ENCODE results near the gene ABCC6. TPM values are rescaled to one million over a fixed set of nuclear protein-coding genes. Genes with fewer than 3 reads are reported as not detected.
"Not testable (repeated sequence)": the region's sequence is repeated elsewhere in the genome, so short reads cannot be mapped to it uniquely, and the experiment has no call there.

ABCC6 gene
- total RNA-seq, 1 donor from 2014 or later: 0.07 TPM

DNA sequence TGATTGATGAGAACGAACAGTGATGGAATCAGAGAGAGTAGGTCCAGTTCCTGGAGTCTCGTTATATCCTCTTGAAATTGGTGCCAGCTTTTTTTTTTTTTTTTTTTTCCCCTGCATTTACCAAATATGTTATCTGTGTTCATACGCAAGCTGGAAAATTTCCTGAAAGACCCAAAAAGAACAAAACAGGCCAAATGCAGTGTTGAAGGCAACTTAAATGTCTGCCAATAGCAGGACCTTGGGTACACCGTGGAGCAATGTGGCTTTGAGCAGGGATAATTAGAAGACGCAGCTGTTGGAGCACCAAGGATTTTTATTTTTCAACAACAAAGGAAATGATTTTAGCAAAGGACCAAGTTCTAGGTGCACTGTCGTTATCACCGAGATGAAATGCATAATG lies 105.0 kb downstream of the ABCC6 start:
- intact Hi-C loops (cut with micrococcal nuclease): no loop called here

DNA sequence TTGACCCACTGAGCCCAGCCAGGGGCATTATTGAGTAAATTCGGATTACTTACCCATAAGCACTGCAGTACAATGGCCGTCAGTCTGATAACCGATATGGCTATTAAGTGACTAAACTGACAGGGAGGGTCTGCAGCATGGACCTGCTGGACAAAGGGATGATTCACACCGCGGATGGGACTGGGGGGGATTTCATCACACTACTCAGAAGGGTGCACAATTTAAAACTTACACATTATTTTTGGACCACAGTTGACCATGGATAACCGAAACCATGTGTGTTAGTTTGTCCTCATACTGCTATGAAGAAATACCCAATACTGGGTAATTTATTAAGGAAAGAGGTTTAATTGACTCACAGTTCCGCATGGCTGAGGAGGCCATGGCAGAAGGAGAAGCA lies 106.5 kb downstream of the ABCC6 start:
- intact Hi-C loops (cut with micrococcal nuclease): no loop called here

DNA sequence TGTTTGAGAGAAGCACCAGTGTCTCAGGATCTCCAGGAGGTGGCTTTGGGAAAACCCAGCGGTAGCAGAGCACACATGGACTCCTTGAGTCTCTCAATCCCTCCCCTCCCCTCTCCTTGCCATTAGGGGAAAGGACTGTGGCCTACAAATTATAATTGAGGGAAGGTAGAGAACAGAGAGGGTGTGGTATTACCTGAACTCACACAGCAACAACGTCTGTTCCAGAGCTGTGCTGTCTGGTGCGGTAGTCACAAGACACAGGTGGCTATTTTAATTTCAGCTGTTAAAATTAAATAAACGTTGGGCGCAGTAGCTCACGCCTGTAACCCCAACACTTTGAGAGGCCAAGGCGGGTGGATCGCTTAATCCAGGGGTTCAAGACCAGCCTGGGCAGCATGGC lies 110.2 kb downstream of the ABCC6 start:
- intact Hi-C loops (cut with micrococcal nuclease): no loop called here

DNA sequence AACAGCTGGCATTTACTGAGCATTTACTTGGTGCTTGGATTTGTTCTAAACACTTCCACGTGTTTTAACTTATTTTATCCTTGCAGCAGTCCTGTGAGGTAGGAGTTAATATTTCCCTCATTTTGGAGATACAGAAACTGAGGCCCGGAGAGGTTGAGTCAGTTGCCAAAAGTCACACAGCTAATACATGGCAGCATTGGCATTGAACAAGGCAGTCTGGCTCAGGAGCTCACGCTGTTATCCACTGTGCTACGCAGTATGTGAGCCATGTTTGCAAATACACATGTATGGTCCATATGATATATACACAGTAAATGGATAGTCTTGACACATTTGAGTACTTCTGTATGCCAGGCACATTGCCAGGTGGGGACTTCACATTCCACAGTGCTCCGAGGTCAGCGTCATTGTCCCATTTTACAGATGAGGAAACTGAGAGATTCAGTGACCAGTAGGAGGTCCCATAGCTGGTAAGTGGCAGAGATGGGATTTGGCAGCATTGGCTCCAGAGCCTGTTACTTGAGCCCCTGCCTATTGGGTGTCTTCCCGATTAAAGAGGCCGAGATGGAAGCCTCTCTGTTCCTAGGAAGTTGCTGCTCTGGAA lies 110.7 kb downstream of the ABCC6 start:
- intact Hi-C loops (cut with micrococcal nuclease): no loop called here

DNA sequence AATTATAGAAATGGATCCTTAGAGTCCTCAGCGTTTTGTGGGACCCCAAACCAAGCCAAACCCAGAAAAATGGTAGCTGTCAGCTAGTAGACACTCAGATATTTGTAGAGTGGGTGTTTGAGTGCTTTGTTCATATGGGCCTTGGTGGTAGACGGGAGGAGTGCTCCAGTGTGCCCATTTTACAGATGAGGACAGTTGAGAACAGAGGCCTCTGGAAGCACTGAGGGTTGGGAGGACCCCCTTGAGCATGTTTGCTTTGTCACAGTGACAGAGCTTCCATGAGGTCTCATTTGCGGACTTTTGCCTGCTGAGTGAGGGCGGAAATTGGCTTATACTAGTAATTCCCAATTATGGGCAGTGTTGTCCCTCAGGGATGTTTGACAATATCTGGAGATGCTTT lies 111.7 kb downstream of the ABCC6 start:
- intact Hi-C loops (cut with micrococcal nuclease): no loop called here

DNA sequence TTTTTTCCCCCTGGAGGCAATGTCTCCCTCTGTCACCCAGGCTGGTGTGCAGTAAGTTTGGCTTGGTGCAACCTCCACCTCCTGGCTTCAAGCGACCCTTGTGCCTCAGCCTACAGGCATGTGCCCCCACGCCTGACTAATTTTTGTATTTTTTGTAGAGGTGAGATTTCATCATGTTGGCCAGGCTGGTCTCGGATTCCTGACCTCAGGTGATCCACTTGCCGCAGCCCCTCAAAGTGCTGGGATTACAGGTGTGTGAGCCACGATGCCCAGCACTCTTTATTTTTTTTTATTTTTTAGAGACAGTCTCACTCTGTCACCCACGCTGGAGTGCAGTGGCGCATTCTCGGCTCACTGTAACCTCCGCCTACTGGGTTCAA lies 113.2 kb downstream of the ABCC6 start:
- intact Hi-C loops (cut with micrococcal nuclease): no loop called here

DNA sequence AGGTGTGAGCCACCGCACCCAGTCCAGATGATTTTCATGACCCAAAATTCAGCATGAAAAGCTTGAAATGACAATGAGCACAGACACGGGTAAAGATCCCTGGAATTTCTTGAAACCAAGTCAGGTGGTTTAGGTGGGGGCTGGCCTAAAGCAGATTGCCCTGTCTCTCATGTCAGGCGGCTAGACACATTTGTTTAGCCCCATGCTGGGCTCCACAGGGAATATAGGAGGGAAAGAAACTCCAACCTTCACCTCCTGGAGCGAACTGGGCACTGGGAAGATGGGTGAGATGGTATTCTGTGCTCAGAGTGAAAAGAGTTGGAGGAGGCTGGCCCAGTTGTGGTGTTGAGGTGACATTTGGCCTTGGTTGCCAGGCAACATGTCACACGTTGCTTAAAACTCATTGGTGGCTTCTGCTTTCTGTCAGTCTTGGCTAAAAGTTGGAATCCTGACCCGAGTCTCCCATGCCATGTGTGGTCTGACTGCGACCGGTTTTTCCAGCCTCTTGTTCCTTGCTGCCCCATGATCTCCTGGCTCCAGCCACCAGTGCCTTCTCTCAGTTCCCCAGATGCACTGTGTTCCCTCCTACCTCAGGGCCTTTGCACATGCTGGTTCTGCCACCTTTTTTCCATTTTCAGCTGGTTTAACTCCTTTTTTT lies 113.7 kb downstream of the ABCC6 start:
- intact Hi-C loops (cut with micrococcal nuclease): no loop called here

DNA sequence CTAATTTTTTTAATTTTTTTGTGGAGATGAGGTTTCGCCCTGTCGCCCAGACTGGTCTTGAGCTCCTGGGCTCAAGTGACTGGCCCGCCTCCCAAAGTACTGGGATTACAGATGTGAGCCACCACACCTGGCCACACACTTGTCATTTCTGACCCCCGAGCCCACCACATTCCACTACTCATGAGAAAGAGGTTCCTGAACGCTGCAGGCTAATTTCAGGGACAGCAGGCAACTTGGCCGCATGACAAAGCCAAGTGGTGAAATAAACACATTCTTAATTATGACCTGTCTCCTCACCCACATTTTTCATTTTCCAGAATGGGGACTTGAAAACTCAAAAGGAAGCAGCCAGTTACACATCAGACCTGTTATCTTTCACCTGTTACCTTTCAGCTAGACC lies 114.5 kb downstream of the ABCC6 start:
- intact Hi-C loops (cut with micrococcal nuclease): no loop called here

DNA sequence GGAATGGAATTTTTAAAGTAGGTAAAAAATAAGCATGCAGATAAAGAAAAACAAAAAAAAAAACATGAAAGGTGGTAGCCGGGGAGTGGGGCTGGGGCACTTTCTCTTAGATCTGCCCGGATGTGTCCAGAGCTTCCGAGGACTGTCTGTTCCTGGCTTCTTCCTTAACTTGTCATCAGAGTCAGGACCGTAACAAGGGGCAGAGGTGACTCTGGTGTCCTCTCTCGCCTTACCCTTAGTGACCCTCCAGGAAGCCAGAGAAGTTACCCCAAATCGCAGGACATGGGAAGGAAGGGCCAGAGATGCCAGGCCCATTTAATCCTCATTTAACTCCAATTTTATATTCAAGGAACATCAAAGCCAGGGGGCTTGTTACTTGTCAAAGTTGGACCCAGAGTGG lies 115.5 kb downstream of the ABCC6 start:
- intact Hi-C loops (cut with micrococcal nuclease): no loop called here

DNA sequence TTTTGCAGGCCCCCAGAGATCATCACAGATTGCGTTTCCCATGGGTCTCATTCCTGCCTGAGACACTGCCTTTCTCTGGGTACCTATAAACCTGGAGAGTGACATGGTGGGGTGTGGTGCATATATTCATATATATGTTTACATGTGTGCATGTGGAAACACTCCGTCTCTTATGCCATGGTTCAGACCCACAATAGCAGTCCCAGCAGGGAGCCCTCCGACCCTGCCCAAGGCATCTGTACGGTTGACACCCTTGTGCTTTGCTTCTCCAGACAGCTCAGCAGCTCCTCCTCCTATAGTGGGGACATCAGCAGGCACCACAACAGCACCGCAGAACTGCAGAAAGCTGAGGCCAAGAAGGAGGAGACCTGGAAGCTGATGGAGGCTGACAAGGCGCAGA lies 116.8 kb downstream of the ABCC6 start:
- intact Hi-C loops (cut with micrococcal nuclease): no loop called here

DNA sequence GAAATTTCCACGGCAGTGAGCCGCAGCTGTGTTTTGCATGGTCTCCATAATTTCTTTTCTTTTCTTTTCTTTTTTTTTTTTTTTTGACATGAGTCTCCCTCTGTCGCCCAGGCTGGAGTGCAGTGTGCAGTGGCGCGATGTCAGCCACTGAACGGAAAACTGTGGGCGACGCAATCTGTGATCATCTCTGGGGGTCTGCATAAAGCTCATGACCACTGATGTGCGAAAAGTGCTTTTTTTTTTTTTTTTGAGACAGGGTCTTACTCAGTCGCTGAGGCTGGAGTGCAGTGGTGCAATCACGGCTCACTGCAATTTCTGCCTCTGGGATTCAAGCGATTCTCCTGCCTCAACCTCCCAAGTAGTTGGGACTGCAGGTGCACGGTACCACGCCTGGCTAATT lies 117.6 kb downstream of the ABCC6 start:
- intact Hi-C loops (cut with micrococcal nuclease): no loop called here

DNA sequence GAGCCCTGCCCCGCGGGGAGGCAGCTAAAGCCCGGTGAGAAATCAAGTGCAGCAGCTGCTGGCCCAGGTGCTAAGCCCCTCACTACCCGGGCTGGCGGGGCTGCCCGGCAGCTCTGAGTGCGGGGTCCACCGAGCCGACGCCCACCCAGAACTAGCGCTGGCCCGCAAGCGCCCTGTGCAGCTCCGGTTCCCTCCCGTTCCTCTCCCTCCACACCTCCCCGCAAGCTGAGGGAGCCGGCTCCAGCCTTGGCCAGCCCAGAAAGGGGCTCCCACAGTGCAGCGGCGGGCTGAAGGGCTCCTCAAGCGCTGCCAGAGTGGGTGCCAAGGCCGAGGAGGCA lies 118.5 kb downstream of the ABCC6 start:
- intact Hi-C loops (cut with micrococcal nuclease): not testable (repeated sequence)

DNA sequence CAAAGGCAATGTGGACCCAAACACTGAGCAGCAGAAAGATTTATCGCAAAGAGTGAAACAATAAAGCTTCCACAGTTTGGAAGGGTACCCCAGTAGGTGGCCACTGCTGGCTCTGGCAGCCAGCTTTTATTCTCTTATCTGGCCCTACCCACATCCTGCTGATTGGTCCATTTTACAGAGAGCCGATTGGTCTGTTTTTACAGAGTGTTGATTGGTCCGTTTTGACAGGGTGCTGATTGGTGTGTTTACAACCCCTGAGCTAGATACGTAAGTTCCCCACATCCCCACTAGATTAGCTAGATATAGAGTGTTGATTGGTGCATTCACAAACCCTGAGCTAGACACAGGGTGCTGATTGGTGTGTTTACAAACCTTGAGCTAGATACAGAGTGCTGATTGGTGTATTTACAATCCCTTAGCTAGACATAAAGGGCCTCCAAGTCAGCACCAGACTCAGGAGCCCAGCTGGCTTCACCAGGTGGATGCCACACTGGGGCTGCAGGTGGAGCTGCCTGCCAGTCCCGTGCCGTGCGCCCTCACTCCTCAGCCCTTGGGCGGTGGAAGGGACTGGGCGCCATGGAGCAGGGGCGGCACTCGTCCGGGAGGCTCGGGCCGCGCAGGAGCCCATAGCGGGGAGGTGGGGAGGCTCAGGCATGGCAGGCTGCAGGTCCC lies 119.0 kb downstream of the ABCC6 start:
- intact Hi-C loops (cut with micrococcal nuclease): not testable (repeated sequence)

DNA sequence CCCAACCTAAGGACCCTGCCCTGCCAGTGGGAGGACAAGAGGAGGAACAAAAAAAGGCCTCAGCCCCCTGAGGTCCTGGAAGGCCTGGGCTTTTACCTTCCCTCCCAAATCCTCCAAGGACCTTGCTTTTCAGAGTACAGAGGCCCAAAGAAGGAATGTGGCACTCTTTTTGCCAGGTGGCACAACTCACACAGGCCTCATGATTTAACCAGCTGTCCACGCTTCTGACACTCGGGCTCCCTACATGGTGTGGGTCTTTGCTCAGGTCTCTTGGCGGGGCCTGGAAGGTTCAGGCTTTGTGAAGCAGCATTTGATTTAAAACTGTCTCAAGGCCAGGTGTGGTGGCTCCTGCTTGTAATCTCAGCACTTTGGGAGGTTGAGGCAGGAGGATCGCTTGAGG lies 120.6 kb downstream of the ABCC6 start:
- intact Hi-C loops (cut with micrococcal nuclease): no loop called here

DNA sequence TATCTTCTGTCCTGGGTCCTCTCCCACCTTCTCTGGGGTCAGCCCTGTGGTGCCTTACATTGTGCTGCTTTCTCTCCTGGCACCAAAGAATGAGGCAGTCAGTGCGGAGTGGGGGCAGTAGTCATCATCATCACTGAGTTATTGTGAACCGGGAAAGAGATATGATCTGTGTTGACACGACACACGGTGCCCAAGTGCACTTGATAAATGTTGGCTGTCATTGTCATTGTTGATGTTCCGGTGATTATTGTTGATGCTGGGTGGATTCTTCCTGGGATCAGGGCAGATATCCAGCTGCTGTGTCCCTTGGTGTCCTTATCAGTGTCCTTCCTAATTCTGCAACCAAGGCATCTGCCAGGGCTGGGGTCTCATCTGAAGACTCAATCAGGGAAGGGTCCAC lies 121.7 kb downstream of the ABCC6 start:
- intact Hi-C loops (cut with micrococcal nuclease): no loop called here

DNA sequence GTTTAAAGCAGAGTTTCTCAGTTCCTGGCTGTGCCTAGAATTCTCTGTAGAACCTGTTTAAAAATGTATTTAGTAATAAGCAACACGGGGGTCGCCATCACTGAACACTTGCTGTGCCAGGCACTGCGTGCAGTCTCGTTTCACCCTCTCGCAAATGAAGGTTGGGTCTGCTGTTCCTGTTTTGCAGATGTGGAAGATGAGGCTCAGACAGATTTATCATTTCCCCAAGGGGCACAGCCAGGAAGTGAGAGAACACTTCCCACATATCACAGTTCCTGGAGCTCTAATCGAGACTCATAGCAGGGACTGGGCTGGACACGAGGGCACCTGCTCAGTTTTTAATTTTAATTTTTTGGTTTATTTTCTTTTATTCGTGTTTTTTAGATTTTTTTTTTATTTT lies 122.7 kb downstream of the ABCC6 start:
- intact Hi-C loops (cut with micrococcal nuclease): no loop called here

DNA sequence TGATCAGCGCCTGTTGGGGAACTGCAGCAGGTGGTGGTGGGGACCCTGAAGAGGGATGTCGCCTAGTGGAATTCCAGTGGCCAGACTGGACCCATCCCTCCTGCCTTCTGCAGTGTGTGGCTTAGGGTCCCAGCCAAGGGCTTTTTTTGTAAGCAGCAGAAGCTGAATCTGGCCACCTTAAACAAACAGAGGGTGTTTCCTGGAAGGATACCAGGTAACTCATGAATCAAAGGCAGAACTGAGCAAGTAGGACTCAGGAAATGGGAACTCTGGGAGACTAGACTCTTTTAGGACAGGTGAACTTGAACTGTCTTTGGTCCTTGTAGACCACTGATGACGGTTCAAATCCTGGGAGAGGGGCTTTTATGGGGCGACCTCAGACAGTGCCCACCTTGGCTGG lies 124.0 kb downstream of the ABCC6 start:
- intact Hi-C loops (cut with micrococcal nuclease): no loop called here

Other genes with a start within 250 kb of the ABCC6 start
- 58.1 and 58.9 TPM in 2 replicates for gene NOMO3, start 9.0 kb upstream of the ABCC6 start, total RNA-seq
- 5.1 and 8.3 TPM in 2 replicates for gene NPIPA7, start 155.6 kb upstream of the ABCC6 start, total RNA-seq